Activated naive CD8-positive, alpha-beta T cell treated with anti-CD3 and anti-CD28 coated beads, Interleukin-2, amount 50 U/mL, for 24 hours (primary cell): ENCODE results near the gene STX10.

Experiments
- ATAC-seq: fragments of 150-1000 bp; cut with Tn5 transposase; one replicate; pipeline ENCODE4 v1.10.0; 2021
- DNase-seq: peaks from one replicate; pipeline ENCODE4 v3.0.0; 2021
- H3K27ac Mint-ChIP-seq: one replicate; pipeline ENCODE4 v1.8.0; 2021; ENCODE audit warnings: mild to moderate bottlenecking, mixed read lengths
- H3K27me3 Mint-ChIP-seq: one replicate; pipeline ENCODE4 v1.8.0; 2021; ENCODE audit warnings: mixed read lengths
- H3K36me3 Mint-ChIP-seq: one replicate; pipeline ENCODE4 v1.8.0; 2021; ENCODE audit warnings: low read depth, mixed read lengths
- H3K4me1 Mint-ChIP-seq: one replicate; pipeline ENCODE4 v1.8.0; 2021; ENCODE audit warnings: mixed read lengths
- H3K4me3 Mint-ChIP-seq: one replicate; pipeline ENCODE4 v1.8.0; 2021; ENCODE audit warnings: mild to moderate bottlenecking, moderate library complexity, mixed read lengths
- H3K9me3 Mint-ChIP-seq: one replicate; pipeline ENCODE4 v1.8.0; 2021; ENCODE audit warnings: mixed read lengths

Gene STX10

GRCh38 chr19:13109361-13110098 lies 40.6 kb downstream of the STX10 start:
- Mint-ChIP-seq H3K4me1 (peaks cover 23% of the 10 kb centered on the region), H3K27ac (no peak overlapping the region), H3K4me3 (no peak overlapping the region), H3K9me3 (no peaks in the 10 kb centered on the region), H3K36me3 (peaks cover 25% of the 10 kb centered on the region), H3K27me3 (no peaks in the 10 kb centered on the region)
- DNase-seq (no peak), ATAC-seq (no peak)

- ATAC-seq (peak; percentile 22), DNase-seq (peak; percentile 38)
- H3K27me3 Mint-ChIP-seq = no peaks in the 10 kb centered on the region
These were observed 45.1 kb downstream of the STX10 start for GRCh38 chr19:13104848-13105711.

GRCh38 chr19:13104360-13104847 lies 45.8 kb downstream of the STX10 start:
- peak; percentile 53 for ATAC-seq
- Mint-ChIP-seq H3K4me1 (peaks cover 43% of the 10 kb centered on the region), H3K9me3 (no peaks in the 10 kb centered on the region), H3K27me3 (no peaks in the 10 kb centered on the region), H3K36me3 (peaks cover 17% of the 10 kb centered on the region), H3K4me3 (peak overlapping the region; percentile 82), H3K27ac (peak overlapping the region; percentile 91)
- DNase-seq = peak; percentile 83

More at GRCh38 chr19:13104848-13105711, 45.1 kb downstream of the STX10 start:
- H3K4me3 Mint-ChIP-seq = peak overlapping the region; percentile 82
- peak overlapping the region; percentile 91 for H3K27ac Mint-ChIP-seq
- peaks cover 13% of the 10 kb centered on the region for H3K36me3 Mint-ChIP-seq
- H3K4me1 Mint-ChIP-seq = peaks cover 36% of the 10 kb centered on the region
- no peaks in the 10 kb centered on the region for H3K9me3 Mint-ChIP-seq

GRCh38 chr19:13103581-13104359 lies 46.4 kb downstream of the STX10 start:
- peaks cover 46% of the 10 kb centered on the region for H3K4me1 Mint-ChIP-seq
- DNase-seq (no peak), ATAC-seq (no peak)
- H3K27ac Mint-ChIP-seq = peak overlapping the region; percentile 91
- H3K4me3 Mint-ChIP-seq = peak overlapping the region; percentile 74
- peaks cover 14% of the 10 kb centered on the region for H3K36me3 Mint-ChIP-seq
- H3K9me3 Mint-ChIP-seq = no peaks in the 10 kb centered on the region
- H3K27me3 Mint-ChIP-seq = peaks cover 3% of the 10 kb centered on the region

GRCh38 chr19:13102666-13103580 lies 47.3 kb downstream of the STX10 start, which contains the start of gene LYL1:
TSS of gene LYL1 (minus strand) at chr19:13102858. CDS start at chr19:13101171, 1,687 bp downstream.
- peak within 1 kb of the TSS; percentile 70 for H3K27ac Mint-ChIP-seq
- H3K27me3 Mint-ChIP-seq = peaks cover 3% of the 10 kb centered on the region
- DNase-seq = peak; percentile 63
- no peaks in the 10 kb centered on the region for H3K9me3 Mint-ChIP-seq
- H3K36me3 Mint-ChIP-seq = peaks cover 14% of the 10 kb centered on the region
- H3K4me3 Mint-ChIP-seq = peak within 1 kb of the TSS; percentile 74
- H3K4me1 Mint-ChIP-seq = peaks cover 52% of the 10 kb centered on the region
- peak; percentile 25 for ATAC-seq

- Mint-ChIP-seq H3K27me3 (peaks cover 3% of the 10 kb centered on the region), H3K36me3 (peaks cover 10% of the 10 kb centered on the region), H3K27ac (no peak overlapping the region), H3K4me3 (peak overlapping the region; percentile 74), H3K9me3 (no peaks in the 10 kb centered on the region), H3K4me1 (peaks cover 53% of the 10 kb centered on the region)
- ATAC-seq (no peak), DNase-seq (no peak)
These were observed 47.8 kb downstream of the STX10 start for GRCh38 chr19:13102416-13102665.

GRCh38 chr19:13101590-13102415 lies 48.4 kb downstream of the STX10 start:
- Mint-ChIP-seq H3K9me3 (no peaks in the 10 kb centered on the region), H3K27ac (no peak overlapping the region), H3K36me3 (peaks cover 10% of the 10 kb centered on the region), H3K4me1 (peaks cover 57% of the 10 kb centered on the region), H3K4me3 (peak overlapping the region; percentile 74), H3K27me3 (peaks cover 7% of the 10 kb centered on the region)
- no peak for ATAC-seq
- no peak for DNase-seq

- peaks cover 10% of the 10 kb centered on the region for H3K36me3 Mint-ChIP-seq
- H3K4me3 Mint-ChIP-seq = peak overlapping the region; percentile 74
- H3K4me1 Mint-ChIP-seq = peaks cover 58% of the 10 kb centered on the region
- ATAC-seq (no peak), DNase-seq (no peak)
- no peak overlapping the region for H3K27ac Mint-ChIP-seq
- H3K27me3 Mint-ChIP-seq = peaks cover 14% of the 10 kb centered on the region
- no peaks in the 10 kb centered on the region for H3K9me3 Mint-ChIP-seq
These were observed 49.2 kb downstream of the STX10 start for GRCh38 chr19:13100841-13101589.

- Mint-ChIP-seq H3K36me3 (peaks cover 10% of the 10 kb centered on the region), H3K4me1 (peaks cover 57% of the 10 kb centered on the region), H3K4me3 (peak overlapping the region; percentile 68), H3K9me3 (no peaks in the 10 kb centered on the region), H3K27me3 (peaks cover 17% of the 10 kb centered on the region), H3K27ac (peak overlapping the region; percentile 84)
- DNase-seq (peak; percentile 75), ATAC-seq (peak; percentile 61)
These were observed 50.1 kb downstream of the STX10 start for GRCh38 chr19:13100031-13100588.

GRCh38 chr19:13099073-13099999 lies 50.8 kb downstream of the STX10 start:
- Mint-ChIP-seq H3K4me3 (peak overlapping the region; percentile 68), H3K9me3 (no peaks in the 10 kb centered on the region), H3K36me3 (peaks cover 8% of the 10 kb centered on the region), H3K27me3 (peaks cover 23% of the 10 kb centered on the region), H3K27ac (peak overlapping the region; percentile 84), H3K4me1 (peaks cover 55% of the 10 kb centered on the region)
- DNase-seq (peak; percentile 76), ATAC-seq (peak; percentile 29)

GRCh38 chr19:13098277-13099072 lies 51.7 kb downstream of the STX10 start:
- ATAC-seq = no peak
- Mint-ChIP-seq H3K4me1 (peaks cover 56% of the 10 kb centered on the region), H3K4me3 (peak overlapping the region; percentile 48), H3K36me3 (peaks cover 8% of the 10 kb centered on the region), H3K27me3 (peaks cover 24% of the 10 kb centered on the region), H3K27ac (no peak overlapping the region), H3K9me3 (no peaks in the 10 kb centered on the region)
- no peak for DNase-seq
